NCI-H128 (cell line): Measurements from ENCODE around the gene ICE2.

Experiments
- DNase-seq: peaks from one replicate; lab custom pipeline; 2025; ENCODE audit not compliant: unreplicated experiment; lab: John Stamatoyannopoulos, UW

The ICE2 gene

DNA sequence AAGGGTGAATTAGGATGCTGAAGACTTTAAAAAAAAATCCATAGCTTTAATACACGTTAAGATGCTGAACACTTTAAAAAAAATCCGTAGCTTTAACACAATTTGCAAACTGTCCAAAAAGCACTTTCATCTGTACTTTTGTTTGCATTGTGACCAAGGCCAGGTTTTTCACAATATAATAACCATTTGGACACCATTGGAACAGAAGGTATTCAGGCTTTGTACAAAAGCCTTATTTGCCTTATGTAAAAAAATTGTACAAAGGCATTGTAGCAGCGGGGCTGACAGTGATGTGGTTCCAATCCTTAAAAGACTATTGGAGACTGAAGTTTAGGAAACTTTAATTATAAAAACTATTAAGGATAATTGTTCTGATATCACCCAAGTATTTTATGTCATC lies 15.2 kb upstream of the ICE2 start:
- DNase-seq: no peak

DNA sequence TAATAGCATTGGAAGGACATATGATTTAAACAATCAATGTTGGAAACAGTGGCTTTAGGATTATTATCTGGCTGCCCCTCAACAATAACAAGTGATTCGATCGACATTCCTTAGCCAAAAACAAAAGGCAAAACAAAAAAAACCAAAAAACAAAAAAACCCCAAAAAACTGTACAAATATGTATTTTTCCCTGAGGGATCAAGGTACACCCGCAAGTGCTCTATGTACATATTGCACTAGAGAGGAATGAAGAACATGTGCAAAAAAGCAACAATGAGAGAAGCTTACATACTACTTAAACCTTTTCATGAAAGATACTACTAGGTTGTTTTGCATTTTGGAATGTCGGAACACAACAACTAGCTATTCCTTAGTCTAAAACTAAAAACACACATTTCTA lies 14.2 kb upstream of the ICE2 start:
- no peak for DNase-seq

DNA sequence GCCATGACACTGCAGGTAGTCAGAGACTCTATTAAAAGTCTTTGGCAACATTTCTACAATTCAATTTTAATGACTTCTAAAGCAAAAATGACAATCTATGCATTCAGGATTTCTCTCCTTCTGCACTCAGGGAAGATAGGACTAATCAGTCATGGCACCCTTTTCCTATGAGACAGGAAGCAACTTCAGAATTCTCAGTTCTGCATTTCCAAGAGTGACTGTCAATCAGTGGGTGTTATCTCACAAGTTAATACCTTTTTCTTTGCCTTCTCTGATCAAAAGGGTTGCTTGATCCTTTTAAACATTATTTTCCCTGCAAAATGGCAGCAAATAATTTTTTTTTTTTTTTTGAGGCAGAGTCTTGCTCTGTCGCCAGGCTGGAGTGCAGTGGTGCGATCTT lies 7.8 kb upstream of the ICE2 start:
- no peak for DNase-seq

DNA sequence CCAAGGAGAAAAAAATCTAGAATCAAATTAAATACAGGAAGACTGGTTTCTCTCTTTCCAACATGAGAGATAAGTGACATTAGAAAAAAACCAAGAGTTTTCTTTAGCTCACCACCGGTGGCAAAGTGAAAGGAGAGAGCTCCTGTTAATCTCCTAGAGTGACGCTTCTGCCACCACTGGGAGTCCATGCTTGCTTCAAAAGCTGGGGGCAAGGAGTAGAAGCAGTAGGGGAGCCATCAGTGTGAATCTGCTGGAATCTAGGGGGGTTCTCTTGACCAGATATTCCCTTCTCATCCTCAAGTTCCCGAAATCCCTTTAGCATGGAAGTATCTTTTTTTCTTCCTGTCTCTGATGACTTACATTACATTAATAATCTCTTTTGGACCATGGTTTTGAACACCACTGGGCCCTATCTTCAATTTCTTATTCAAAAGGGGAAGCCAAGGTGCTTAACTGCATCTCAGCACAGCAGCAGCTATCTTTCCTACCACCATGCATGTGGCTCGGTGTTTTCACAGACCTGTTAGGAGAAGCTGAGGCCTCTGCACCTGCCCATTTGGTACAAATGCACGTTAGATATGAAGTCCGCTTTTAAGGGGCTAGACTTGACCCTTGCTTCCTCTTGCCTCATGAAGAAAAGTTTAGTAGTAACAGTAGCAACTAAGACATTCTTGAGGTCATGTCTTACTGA lies 6.6 kb upstream of the ICE2 start:
- DNase-seq: no peak

DNA sequence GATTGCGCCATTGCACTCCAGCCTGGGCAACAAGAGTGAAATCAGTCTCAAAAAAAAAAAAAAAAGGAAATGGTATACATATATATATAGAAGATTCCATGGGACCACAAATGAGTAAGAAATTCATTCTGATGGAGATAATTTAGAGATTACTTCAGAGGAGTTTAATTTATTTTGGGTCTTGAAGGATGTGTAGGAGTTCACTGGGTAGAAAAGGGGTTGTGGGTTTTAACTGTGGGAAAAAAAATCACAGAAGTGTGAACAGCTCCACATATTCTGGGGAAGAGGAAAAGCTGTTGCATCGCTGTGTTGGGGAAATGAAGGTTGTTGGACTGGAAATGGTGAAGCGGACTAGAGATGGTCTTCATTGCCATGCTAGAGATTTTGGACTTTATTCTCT lies 4.1 kb upstream of the ICE2 start:
- no peak for DNase-seq

DNA sequence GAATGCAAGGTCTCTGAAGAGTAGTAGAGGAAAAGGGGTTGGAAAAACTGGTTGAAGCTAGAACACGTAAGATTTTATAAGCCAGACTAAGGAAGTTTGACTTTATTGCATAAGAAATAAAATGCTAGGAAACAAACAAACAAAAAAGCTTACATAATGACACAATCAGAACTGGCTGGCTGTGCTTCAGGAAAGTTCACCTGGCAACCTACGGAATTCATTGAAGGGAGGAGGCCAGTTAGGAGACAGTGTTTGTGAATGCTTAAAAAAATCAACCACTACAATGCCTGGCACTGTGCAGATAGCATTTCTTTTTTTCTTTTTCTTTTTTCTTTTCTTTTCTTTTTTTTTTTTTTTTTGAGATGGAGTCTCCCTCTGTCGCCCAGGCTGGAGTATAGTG lies 1.9 kb upstream of the ICE2 start:
- no peak for DNase-seq

DNA sequence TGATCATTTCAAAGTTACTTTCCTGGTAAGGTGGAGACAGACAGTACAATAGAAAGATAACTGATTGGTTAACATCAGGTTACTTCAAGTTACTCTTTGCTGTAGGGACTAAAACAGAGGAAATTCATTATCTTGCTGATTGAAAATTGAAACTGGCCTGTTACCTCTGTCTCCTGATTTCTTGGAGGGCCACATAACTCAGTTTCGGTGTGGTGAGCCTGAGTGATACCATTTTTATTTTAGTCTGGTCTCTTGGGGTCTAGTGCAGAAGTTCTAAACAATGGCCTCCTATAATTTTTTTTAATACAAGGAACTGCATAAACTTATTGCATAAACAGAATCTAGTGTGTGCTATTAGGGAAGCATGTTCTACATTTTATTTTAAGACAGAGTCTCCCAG lies 1.2 kb upstream of the ICE2 start:
- DNase-seq: no peak

DNA sequence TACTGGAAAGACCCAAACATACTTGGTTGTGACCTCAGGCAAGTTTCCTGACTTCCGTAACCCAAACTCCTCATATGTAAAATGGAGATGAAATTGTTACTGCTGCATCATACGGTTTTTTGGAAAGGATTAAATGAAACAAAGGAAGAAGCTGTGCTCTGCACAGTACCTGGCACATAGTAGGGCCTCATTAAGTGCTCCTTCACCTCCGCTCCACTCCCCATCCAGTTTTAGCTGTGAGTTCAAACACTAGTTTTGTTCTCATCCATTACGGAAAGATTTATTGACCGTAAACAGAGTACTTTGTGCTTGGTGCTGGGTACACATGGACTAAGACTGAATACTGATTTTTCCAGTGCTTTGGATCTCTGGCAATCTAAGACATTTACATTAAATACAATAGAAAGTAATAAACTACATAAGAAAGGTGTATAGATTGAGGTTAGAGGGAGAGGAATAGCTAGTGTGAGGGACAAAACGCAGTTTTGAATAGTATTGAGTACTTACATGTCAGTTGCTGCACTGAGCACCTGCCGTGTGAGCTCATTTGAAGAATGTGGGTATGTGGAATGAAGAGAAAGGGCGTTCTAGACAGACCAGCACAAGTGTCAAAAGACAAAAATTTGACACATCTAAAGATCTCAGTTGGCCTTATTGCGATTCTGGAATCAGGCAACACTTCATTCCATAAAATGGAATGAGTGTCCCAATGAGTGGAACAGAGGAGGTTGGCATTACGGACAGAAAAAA lies 594 bp upstream of the ICE2 start:
- no peak for DNase-seq

DNA sequence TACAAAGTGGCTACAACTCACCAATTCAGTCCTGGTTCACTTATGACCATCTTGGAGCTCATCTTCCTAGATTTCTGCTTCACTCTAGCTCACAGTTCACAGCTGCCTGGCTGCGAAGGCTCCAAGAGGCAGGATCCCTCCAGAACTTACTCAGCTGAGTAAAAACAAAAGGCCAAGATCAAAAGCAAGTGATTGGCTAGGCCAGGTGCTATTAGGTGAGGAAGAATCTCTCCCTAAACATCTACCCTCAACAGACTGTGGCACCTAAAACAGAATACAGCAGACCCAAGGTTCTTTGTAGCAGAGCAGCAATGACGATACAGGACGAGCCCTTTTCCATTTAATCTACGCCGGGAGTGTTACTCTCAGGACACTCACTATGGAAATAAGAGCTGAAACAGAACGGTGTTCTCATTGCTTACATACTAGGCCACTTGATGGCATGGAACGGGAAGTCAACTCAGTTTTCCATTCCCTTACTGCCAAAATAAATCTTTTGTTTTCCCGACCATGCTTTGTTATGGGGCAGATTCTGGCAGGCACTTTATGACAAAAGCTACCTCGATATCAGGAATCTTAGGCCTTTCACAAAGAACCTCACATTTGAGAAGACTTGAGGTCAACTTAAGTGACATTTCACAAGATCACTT lies 901 bp downstream of the ICE2 start:
- DNase-seq: no peak

DNA sequence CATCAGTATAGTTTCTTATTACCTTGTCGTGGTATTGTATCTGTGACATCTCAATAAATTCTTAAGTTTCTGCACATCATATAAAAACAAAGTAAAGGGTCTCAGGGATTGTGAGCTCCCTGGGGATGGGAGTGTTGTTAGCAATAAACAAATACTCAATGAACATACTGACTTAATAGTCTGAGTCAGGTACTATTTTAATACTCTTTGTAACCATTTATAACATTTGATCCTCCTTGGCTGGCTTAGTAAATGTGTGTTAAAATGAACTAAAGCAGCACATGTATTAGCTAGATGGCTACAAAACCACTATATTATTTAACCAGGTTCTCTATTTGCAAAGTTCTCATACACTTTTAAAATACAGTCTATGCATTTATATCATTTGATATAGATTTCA lies 1.8 kb downstream of the ICE2 start:
- DNase-seq: no peak

DNA sequence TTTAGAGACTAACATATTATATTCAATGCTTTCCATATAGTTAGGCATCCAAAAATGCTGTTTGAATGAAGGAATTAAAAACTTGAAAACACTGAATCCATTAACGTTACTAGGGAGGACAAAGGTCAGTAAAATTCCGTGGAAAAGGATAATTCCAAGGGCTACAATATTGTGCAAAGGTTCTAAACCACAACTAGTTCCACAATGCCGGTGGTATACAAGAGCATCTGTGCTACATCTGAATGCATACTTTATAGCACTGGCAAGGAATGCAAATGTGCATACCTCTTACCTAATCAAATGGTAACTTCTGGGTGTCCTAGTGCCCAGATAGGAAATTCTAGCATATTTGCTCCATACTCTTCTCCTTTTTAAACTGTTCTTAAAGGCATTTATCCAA lies 2.2 kb downstream of the ICE2 start:
- no peak for DNase-seq

DNA sequence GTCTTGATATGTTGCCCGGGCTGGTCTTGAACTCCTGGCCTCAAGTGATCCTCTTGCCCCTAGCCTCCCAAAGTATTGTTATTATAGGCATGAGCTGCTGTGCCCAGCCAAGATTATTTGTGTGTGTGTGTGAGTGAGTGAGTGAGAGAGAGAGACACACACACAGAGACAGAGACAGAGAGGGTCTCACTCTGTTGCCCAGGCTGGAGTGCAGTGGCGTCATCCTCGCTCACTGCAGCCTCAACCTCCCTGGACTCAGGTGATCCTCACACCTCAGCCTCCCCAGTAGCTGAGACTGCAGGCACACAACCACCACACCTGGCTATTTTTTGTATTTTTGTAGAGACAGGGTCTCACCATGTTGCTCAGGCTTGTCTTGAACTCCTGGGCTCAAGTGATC lies 5.8 kb downstream of the ICE2 start:
- no peak for DNase-seq

DNA sequence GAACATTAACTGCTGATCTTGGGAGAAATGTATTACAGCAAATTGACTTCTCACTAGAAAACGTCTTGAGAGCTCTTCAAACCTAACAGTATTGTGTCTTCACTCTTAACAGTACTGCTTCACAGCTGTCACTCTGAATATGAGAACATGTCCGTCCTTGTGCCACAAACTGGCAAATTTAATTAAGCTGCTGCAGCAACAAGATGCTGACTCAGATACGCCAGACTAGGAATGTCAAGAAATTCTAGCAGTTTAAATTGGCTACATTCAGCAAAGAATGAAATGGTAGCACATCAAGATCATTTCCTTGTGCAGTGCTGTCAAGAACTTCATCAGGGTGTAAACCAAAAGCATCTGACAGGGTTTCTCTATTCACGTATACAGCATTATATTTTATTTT lies 7.6 kb downstream of the ICE2 start:
- no peak for DNase-seq

DNA sequence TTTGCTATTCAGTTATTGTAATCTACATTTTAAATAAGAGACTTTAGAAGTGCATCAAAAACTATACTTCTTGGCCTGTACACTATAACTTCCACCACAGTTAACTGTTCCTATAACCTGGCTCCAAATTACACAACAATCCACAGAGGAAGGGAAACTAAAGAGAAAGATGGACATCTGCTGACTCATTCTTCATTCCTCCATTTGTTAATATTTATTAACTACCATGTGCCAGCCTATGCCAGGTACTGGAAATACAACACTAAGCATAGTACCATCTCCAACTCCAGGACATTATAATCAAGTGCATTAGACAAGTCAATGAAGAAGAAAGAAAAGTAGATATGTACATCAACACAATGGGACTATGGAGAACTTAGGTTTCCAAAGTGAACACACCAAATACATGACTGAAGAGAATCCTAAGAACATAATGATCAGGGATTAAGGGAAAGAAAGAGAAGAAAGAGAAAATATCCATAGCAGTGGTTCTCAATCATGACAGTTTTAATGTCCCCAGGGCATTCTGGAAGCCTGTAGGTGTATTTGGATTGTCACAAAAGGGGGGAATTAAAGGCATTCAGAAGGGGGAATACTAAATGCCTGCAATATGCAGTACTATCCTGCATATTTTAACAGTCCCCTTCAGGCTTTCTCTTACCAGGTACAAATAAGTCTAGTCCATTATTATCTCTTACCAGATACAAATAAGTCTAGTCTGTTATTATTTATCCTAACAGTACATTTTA lies 8.9 kb downstream of the ICE2 start:
- no peak for DNase-seq

DNA sequence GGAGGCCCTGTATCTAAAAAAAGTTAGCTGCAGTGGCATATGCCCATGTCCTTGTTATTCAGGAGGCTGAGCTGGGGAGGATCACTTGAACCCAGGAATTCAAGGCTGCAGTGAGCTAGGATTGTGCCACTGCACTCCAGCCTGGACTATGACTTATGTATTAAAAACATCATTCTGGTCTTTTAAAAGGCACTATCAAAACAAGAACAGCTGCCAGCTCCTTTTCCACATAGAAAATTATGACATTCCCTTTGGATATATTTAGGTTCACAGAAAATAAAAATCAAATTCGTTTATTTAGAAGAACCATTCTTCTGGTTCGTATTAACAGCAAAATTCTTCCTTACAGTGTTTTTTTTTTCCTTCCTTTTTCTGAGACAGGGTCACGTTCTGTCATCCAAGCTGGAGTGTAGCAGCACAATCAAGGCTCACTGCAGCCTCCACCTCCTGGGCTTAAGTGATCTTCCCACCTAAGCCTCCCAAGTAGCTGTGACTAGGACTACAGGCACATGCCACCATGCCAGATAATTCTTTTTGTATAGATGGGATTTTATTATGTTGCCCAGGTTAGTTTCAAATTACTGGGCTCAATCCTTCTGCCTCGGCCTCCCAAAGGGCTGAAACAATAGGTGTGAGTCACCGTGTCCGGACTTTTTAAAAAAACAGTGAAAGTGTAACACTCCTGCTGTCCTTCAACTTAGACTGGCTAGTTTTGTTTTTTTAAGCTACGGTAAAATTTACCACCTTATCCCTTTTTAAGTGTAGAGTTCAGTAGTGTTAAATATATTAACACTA lies 13.9 kb downstream of the ICE2 start:
- DNase-seq: no peak

DNA sequence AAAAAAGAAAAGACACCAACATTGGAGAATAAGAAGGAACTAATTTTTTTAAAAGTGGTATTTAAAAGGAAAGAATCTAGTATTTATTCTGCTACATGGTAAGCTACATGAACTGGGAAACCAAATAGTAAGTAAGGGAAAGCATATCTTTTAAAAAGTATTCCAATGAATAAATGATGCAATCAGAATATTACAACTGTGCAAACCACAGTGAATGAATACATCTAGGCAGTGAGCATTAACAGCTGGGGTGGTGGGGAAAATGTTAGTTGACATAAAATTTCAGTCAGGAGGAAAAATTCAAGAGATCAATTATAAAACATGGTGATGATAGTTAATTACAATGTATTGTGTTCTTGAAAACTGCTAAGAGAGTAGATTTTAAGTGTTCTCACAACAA lies 16.9 kb downstream of the ICE2 start:
- no peak for DNase-seq

DNA sequence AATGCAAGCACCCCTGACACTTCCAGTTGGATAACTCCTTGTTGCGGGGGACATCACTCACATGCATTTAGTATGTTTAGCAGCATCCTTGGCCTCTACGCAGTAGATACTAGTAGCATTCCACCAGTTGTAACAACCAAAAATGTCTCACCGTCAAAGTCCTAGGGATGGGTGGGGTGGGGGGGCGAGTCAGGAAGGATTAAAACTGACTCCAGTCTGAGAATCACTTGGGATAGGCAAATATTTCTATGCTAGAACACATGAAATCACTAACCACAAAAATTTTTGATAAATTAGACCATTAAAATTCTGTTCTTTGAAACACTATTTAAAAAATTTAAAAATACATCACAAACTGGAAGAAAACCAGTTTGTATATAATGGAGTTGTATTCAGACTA lies 18.0 kb downstream of the ICE2 start:
- DNase-seq: no peak

DNA sequence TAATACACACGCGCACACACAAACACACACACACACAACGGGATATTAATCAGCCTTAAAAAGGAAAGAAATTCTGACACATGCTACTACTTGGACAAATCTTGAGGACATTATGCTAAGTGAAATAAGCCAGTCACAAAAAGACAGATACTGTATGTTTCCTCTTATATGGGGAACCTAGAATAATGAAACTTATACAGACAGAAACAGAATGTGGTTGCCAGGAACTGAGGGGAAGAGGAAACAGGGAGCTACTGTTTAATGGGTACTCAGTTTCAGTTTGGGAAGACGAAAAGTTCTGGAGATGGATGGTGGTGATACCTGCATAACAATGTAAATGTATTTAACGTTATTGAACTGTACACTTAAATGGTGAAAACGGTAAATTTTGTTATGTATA lies 20.2 kb downstream of the ICE2 start:
- no peak for DNase-seq

DNA sequence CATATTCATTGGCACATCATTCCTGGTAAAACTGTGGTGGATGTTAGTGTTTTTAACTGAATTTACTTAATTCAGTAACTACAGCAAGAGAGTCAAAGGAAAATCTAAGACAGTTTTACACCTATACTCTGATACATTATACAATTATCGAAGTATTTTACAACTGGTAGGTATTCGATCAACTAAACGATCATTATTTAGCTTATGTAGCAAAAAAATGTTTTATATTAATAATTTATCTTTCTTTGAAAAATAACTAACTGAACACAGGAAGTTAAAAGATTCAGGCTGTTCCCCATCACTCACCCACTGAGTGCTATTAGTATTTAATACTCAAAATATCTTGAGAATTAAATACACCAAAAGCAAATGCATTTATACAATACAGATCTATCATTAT lies 21.0 kb downstream of the ICE2 start:
- no peak for DNase-seq

DNA sequence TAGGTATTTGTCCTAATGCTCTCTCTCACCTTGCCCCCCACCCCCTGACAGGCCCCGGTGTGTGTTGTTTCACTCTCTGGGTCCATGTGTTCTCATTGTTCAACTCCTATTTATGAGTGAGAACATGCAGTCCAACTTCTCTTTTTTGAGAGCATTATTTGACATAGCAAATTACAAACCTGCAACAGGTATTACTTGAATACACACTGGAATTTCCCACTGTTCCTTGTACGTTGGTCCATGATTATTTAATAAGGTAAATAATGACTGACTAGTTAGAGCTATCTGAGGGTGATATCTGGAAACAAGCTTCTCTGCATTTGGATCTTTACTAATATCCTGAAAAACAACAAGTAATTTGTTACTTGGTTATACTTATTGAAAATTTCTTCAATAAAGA lies 24.1 kb downstream of the ICE2 start:
- DNase-seq: no peak
